NCI-H2227 (cell line): ENCODE measurements around the gene DHX34.
A peak's percentile ranks its signal among the peaks of the same experiment; 100 is the strongest.
"Not testable (repeated sequence)": the region's sequence is repeated elsewhere in the genome, so short reads cannot be mapped to it uniquely, and the experiment has no call there.

Experiments
- DNase-seq: peaks from one replicate; lab custom pipeline; 2025; ENCODE audit not compliant: unreplicated experiment; lab: John Stamatoyannopoulos, UW

The DHX34 gene

DNA sequence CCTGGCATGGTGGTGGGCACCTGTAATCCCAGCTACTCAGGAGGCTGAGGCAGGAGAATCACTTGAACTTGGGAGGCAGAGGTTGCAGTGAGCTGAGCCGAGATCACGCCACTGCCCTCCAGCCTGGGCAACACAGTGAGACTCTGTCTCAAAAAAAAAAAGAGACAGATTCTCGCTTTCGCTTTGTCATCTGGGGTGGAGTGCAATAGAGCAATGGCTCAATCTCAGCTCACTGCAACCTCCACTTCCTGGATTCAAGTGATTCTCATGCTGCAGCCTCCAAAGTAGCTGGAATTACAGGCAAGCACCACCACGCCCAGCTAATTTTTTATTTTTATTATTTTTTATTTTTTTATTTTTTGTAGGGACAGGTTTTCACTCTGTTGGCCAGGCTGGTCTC, 39.6 kb downstream of the DHX34 start:
- DNase-seq = not testable (repeated sequence)

GRCh38 chr19:47389150-47389556, 40.0 kb downstream of the DHX34 start:
- DNase-seq = no peak

DNA sequence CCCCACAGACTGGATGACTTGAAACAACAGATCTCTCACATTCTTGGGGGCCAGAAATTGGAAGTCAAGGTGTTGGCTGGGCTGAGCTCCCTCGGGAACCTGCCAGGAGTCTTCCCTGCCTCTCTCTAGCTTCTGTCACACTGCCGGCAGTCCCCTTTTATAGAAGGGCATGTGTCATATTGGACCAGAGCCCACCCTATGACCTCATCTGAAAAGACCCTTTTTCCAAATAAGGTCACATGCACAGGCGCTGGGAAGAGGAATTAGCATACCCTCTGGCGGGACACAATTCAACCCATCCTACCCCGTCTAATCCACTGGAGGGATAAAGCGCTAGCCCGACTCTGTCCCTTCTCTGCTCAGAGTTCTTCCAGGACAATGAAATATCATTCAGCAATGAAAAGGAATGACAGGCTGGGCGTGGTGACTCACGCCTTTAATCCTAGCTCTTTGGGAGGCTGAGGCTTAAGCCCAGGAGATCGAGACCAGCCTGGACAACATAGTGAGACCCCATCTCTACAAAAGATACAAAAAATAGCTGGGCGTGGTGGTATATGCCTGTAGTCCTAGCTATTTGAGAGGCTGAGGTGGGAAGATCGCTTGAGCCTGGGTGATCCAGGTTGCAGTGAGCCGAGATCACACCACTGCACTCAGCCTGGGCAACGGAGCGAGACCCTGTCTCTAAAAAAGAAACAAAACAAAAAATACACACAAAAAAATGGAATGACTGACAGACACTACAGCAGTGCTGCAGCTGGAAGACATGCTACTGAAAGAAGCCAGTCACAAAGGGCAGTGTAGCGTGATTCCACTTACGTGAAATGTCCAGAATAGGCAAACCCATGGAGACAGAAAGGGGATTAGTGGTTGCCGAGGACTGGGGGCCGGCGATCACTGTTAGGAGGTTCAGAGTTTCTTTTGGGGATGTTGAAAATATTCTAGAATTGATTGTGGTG, 41.7 kb downstream of the DHX34 start:
- no peak for DNase-seq

- DNase-seq = peak; percentile 49
These were observed 42.6 kb downstream of the DHX34 start for GRCh38 chr19:47391510-47392223.

DNA sequence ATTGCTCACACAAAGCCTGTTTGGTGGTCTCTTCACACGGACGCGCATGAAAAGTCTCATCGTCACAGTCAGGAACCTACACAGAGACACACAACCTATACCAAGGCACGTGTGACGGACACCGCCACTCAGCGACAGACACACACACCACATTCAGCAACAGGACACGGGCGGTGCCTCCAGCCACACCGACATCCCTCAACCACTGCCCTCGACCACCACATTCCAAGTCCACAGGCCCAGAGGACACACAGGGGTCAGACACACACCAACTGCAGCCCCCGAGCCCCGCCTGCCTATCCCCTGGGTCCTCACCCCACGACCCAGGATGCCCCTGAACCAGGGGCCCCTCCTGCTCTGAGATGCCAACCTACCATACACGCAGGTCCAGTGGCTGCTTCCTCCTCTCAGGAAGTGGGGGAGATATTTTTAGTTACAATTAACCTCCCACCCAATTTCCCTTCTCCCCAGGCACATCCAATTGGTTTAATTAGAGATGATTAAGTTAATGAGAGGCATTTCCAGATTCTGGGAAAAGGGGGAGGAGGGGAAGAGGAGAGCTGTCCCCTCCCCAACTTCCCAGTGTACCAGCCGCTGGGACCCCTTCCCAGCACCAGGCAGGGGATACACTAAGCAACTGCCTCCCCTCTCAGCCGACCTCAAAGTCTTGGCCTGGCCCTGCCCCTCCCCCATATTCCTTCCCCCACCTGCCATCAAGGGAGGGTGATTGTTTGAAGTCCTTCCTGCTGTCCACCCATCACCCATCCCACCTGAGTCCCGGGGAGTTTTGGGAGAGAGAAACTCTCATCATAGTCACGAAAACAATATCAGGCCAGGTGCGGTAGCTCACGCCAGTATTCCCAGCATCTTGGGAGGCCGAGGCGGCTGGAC, 49.8 kb downstream of the DHX34 start:
- no peak for DNase-seq

- DNase-seq = no peak
These were observed 53.4 kb downstream of the DHX34 start for GRCh38 chr19:47402504-47402903.

- no peak for DNase-seq
These were observed 55.5 kb downstream of the DHX34 start for GRCh38 chr19:47404334-47405196.

DNA sequence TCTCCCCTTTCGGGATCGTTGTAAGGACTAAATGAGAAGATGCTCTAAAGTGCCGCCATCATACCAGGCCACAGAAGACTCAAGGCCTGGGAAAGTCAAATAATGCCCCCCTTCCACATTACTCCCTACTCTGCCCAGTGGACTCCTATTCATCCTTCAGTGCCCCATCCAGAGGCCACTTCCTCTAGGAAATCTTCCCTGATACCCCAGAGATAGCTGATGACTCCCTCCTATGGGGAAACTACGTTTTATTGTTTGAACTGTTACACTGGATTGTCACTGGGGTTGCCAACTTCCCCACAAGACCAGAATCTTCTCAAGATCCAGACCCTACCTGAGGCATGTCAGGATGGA, 56.1 kb downstream of the DHX34 start:
- DNase-seq = no peak

DNA sequence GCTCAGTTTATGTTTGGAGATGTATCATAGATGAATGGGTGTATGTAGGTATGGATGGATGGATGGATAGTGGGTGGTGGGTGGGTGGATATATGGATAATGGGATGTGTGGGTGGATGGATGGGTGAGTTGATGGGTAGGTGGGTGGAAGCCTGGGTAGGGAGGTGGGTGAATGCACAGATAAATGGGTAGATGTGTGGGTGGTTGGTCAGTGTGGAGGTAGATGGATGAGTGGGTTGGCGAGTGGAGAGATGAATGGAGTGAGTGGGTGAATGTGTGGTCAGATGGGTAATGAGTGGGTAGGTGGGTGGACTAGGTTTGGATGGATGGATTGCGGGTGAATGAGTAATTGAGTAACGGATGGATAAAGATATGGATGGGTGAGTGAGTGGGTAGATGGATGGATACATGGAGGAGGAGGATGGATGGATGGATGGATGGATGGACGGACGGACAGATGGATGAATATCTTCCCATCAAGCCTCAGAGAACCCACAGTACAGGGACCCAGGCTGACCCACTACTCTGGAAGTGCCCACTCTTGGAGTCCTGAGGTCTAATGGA, 56.8 kb downstream of the DHX34 start:
- DNase-seq = no peak

DNA sequence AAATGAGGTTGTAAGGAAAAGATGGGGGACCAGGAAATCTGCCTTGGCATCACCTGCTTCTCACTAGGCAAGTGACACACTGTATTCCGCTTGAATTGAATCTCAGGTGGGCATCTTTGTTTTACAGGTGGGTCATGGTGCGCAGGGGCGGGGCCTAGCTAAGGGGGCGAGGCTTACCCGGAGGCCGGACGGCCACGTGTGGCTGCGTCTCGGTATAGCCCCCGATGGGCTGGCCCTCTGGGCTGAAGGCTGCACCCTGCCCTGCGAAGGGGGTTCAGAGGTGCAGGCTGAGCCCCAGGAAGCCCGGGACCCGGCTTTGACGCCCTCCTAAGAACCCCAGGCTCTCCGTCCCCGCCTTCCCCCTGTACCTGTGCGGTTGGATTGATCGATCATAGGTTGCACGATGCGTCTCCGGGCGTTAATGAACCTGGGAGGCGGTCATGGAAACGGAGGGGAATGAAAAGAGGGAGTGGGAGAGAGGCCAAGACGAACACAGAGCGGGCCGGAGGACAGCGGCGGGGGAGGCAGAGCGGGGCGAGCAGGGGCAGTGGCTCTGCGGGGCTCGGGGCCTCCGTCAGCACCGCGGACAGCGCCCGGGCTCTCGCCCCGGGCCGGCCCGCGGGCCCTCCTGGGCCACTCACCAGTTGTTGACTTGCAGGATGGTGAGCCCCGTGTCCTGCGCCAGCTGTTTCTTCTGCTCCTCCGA, 57.7 kb downstream of the DHX34 start:
- no peak for DNase-seq

DNA sequence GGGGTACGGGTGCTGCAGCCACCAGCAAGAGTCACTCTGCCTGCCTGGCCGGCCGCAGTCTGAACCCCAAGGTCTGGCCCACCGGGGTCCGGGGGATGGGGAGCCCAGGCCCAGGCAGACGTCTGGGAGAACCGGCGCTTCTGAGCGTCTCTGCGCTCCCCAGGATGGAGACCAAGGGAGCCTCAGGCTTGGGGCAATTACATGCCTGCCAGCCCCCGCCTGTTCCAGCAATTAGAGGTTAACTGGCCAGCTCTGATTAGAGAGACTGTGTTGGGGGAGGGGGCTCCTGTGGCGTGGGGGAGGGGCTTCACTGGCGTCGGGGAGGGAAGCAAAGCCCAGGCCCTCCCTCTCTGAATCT, 58.3 kb downstream of the DHX34 start:
- no peak for DNase-seq

- no peak for DNase-seq
These were observed 59.2 kb downstream of the DHX34 start for GRCh38 chr19:47408156-47408938.

DNA sequence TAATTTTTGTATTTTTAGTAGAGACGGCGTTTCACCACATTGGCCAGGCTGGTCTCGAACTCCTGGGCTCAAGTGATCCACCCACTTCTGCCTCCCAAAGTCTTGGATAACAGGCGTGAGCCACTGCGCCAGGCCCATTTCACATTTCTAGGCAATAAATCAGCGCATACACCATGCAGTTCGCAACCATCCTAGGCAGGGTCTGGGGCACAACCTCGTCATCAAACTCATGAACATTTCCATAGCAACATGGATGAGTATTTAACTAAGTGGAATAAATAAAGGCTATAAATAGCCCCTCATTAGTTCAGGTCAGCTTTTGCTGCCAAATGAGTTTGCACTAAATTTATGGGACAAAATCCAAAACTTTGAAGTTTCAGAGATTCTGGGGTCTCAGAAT, 62.0 kb downstream of the DHX34 start:
- DNase-seq = no peak

DNA sequence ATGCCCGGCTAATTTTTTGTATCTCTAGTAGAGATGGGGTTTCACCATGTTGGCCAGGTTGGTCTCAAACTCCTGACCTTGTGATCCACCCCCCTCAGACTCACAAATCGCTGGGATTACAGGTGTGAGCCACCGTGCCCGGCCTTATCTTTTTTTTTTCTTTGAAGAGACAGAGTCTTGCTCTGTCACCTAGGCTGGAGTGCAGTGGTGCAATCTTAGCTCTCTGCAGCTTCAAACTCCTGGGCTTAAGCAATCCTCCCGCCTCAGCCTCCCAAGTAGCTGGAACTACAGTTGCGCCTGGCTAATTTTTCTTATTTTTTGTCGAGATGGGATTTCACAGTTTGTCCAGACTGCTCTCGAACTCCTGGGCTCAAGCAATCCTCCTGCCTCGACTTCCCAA, 62.6 kb downstream of the DHX34 start:
- DNase-seq = not testable (repeated sequence)

GRCh38 chr19:47413941-47414340, 64.8 kb downstream of the DHX34 start:
- no peak for DNase-seq

- no peak for DNase-seq
These were observed 65.4 kb downstream of the DHX34 start for GRCh38 chr19:47414469-47414868.

GRCh38 chr19:47415953-47416642, 67.0 kb downstream of the DHX34 start:
- DNase-seq = no peak

DNA sequence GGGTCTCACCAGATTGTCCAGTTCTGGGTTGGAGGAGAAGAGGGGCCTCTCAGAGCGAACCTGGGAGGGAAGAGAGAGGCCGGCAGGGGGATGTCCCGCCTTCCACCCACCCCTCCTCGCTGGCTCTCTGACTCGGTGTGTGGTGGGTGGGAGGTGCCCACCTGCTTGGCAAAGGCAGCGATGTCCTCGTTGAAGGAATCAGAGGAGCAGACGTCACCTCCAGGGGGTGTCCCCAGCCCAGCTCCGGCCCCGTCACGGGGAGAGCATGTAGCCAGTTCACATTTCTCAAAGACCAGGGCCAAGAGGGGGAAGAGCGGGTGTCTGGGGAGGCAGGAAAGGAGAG, 67.5 kb downstream of the DHX34 start:
- DNase-seq = no peak
